ENCODE data around the gene C2CD3.

C2CD3 gene

DNA sequence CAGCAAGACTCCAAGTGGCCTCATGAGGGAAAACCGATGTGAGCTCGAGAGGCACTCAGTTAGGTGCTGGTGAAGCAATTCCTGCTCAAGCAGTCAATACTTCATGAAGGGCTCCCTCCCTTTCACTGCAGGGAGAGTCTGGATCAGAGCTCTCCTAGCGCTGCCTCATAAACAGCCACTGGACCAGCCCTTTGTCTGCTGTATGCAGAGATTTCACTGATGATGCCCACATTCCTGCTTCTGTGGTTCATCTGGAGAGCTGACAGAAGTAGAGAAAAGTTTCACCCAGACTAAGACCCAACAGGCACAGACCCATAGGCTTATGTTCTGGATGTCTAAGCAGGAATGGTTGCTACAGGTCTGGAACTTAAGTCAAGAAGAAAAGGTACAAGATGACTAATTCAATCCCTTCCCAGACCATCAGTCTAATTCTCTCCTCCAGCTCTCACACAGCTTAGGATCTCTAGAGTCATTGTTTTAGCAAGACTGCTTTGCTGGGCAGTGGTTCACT is 192.2 kb downstream of the C2CD3 start:
- DNase-seq = no peak

DNA sequence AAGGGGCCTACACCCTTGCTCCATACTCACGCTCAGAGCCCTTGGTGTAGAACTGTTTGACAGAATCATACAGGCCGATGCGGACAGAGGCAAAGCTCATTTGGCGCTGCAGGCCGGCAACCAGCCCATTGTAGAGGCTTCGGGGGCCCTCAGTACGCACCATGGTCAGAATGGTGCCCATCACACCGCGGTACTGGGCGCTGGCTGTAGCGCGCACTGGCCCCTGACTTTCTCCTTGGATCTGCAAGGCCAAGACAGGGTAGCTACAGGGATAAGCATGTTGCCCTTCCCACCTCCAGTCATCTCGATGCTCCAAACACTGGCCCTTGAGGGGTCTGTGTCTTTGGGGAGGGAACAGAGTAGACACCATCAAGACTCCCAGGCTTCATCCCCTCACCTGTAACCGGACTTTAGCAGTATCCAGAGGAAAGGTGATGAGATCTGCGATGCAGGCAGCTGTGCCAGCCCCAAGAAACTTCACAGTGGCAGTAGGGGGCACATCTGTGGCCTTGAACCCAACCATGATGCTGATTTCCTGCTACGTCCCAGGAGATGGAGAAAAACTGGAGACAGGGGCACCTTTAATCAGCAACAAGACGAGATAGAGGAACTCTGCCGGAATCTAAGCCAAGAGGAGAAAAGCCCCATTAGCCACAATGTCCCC is 192.8 kb downstream of the C2CD3 start:
- DNase-seq = no peak

DNA sequence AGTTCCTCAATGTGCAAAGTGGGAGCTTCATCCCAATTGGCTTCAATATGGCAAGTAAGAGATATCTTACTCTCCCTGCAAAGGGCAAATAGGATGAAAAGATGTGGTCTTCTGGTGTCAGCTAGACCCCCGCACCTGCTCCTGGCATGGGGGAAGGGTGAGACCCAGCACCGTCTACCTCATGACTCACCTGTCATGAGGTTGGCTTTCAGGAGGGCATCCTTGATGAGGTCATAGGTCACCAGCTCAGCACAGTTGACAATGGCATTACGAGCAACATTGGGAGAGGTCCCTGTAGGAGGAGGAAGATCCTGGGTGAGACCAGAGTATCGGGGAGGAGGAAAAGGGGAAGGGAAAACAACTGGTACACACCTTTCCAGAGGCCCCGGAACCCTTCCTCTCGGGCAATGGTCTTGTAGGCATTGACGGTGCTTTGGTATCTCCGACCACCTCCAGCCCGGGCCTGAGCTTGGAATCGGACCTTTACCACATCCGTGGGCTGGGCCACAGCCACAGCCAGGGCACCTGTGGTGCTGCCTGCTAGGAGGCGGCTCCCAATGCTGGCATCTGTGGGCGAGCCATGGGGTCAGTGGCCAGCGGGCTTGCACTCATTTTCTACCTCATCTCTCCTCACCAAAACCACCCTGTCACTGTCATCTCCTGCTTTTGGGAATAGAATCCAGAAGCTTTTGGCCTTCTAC is 194.2 kb downstream of the C2CD3 start:
- no peak for DNase-seq

DNA sequence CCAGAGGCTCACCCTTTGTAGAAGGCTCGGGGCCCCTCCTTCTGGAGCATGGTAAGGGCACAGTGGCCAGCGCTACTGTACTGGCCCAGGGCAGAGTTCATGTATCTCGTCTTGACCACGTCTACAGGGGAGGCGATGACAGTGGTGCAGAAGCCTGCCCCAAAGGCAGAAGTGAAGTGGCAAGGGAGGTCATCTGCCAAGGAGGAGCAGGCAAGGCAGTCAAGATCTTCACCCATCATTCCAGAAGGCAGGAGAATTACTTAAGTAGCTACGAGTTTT is 195.4 kb downstream of the C2CD3 start:
- no peak for DNase-seq

DNA sequence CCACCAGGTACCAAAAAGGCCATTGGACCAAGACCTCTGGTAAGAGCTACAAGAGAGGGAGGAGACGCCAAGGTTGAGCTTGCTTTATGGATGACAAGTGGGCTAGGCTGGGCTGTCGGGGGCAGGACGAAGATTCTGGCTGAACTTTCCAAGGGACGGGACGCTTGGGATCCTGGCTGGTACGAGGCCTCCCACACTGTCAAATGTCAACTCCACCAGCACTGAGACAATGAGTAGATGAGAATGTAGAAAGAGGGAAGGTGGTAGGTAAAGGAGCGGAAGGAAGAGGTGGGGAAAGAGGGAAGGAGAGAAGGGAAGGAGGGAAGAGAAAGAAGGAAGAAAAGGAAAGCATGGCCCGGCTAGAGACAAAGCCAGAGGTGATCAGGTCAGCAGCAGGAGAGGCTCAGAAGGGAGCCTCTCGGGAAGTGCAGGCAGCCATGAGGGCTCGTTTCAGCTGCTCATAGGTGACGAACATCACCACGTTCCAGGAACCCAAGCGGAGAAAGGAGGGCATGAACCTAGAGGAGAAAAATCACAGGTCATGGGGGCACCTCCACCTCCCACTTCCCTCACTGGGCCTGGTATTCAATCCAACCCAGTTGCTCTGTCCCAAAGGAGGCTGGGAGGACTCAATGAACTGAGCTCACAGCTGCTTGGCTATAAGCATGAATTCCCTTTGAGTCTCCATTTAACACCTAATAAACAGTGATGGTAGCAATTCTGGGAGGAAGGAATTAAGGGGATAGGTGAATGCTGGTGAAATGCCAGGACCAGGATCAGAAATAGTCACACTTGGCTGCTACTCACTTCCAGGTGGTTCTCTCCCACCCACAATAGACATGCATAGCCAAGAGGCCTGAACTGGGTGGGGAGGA is 196.0 kb downstream of the C2CD3 start:
- no peak for DNase-seq

DNA sequence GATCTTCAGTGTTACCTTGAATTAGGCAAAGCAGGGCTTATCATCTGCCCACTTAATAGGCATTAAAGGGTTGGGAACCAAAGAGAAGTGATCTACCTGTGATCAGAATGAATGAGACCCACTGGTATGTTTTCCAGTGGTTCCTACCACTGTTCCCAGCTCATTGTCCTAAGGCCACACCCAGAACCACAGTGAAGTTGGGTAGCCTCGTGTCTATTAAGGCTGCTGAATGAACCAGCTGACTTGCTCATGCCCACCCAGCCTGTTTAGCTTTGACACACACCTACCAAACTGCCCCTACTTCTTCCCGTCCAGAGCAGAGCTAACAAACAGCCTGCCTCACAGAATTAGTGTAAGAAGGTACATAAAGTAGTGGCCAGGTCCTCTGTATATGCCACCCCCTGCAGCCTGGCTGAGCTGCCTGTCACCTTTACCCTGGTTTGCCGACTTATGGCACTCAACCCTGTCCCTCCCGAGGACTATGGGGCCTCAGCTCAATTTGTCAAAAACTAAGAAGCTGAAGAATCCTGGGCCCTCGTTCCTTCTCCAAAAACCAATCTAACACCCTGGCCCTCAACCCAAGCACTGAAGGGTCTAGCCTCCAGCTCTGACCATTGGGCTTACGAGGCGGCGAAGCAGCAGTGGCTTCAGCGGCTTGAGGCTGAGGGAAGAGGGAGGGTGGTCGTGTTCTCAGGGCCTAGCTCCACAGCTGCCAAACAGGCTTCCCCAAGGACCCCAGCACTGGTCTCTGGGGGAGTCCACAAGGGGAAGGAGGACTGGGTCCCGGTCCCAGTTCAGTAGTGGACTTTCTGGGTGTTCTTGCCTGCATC is 198.0 kb downstream of the C2CD3 start:
- DNase-seq = no peak

DNA sequence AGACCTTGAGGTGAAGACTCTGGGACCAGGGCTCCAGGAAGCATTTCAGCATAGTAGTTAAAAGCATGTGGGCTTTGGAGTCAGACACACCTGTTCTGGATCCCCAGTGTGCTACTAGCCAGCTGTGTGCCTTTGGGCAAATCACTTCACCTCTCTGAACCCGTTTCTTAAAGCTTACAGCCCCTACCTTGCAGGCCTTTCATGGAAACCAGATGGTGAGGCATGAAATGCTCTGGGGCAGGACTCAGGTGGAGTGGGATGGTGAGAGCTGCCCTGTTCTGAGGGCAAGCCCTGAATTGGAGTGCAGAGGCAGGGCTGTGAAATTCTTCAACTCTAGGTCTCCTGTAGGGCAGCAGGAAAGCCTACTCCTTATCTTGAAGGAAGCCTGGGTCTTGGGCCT is 198.6 kb downstream of the C2CD3 start:
- no peak for DNase-seq

DNA sequence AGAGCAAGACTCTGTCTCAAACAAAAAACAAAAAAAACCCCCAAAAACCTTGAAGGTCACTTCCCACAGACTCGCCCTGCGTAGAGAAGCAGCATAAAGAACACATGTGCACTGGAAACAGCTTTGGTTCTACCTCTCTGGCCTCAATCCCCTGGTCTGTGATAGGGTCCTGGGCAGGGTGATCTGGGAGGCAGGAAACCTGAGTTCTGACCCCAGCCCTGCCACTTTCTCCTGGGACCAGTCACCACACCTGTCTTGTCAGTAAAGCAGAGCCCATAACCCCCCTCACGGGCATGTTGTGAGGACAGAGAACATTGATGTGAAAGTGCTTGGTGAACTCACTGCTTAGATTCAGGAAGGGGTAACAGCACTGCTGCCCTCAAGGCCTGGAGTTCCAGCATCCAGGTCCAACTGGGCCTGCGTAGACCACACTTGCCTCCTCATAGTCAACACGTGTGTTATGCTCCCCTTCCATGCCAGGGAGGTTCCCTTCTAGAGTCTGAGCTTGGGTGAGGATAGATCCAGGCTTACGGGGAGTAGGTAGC is 199.6 kb downstream of the C2CD3 start:
- no peak for DNase-seq

DNA sequence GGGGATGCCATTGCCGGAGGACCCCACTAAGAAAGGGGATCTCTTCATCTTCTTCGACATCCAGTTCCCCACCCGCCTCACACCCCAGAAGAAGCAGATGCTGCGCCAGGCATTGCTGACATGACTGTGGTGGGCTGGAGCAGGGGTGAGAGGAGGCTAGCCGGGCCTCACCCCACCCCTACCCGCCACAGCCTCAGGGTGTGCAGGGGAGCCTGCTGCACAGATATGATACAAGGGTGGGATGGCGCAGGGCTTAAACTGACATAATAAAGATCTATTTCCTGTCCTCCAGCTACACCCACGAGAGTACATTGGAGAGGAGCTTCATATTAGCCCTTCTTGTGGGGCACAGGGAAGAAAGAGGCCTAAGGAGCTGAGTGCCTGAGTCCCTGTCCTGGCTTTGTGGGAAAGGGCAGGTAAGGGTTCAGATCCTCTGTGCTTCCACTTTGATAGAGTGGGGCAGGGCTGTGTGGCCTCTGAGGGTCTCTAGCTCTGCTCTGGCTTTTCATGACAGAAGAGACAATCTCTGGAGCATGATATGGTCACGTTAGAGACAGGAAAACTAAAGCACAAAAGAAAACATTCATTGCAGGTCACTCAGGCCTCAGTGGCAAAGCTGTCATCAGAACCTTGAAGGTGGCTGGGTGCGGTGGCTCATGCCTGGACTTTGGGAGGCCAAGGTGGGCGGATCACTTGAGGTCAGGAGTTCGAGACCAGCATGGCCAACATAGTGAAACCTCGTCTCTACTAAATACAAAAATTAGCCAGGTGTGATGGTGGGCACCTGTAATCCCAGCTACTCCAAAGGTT is 200.6 kb downstream of the C2CD3 start:
- DNase-seq = no peak

DNA sequence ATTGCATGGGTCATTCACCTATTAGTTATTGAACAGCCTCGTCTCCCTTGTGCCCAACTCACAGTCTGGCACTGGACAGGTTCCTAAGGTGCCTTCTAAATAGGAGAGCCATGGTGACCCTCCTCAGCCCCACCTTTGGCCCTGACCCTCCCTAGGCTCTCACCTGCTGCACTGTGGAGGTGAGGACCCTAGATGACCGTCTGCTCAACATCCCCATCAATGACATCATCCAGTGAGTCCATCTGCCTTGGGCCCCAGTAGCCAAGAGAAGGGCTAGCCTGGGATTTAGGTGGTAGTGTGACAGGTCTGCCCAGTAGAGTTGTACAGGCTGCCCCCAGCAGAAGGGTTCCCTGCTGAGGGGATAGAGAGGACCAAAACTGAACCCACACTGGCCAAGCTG is 201.7 kb downstream of the C2CD3 start:
- no peak for DNase-seq

DNA sequence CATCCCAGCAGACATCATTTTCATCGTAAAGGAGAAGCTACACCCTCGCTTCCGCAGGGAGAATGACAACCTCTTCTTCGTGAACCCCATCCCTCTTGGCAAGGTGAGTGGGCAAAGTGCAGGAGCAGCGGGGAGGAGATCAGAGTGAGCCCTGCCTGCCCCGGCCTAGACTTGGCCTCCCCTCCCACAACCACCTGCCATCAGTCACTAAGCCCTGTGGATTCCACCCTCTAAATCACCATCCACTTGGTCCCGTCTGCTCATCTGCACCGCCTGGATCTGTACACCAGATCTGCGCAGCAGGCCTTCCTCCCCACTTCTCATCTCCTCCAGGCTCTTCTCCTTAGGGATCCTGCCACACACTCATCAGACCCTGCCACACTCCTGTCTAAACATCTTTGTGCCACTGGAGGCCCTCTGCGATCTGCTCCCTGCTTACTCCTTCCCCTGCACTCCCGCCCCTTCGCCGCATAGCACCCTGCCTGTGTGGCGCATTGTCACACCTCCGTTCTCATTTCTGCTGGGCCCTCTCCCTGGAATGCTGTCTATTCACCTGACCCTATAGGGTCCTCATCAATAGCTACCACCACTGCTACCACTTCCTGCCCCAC is 202.3 kb downstream of the C2CD3 start:
- no peak for DNase-seq

DNA sequence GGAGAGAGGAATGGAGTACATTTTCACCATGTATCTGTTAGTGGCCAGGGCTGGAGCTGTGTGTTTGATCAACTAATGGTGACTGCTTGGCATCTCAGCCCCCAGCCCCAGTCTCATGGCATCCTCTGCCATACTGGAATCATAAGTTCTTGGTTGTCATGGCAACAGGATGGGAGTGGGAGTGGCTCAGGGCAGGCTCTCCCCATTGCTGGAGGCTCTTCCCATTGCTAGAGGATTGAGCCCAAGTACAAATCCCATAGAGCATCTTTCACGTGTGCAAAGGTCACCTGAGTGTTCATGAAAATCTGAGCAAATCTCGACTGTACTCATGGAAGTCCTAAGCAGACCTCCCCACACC is 205.1 kb downstream of the C2CD3 start:
- no peak for DNase-seq

DNA sequence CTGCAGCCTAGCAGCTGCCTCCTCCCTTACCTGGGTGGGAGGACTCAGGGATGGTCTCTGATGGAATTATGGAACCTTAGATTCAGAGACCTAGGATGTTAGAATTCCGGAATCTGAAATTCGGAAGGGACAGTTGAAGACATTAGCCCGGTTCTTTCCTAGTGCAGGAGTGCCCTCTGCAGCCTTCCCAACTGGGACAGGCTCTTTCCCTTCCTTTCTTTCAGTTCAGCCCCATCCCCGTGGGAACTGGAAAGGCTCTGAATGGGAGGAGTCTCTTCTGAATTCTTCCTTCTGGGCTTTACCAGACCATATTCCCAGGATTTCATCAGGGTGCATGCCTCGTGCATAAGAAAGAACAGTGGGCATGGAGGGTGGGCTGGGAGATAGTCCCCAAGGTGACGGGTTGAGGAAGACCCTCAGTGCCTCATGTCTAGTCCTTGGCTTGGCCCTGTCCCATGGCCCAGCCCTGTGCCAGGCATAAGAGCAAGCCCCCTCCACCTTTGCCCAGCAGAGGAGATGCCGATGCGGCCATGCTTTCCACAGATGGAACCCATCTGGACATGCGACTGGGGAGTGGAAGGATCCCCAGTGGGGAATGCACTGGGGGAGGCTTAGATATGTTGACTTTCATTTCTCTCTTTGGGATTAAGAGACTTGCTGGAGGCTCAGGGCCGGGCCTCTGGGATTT is 205.6 kb downstream of the C2CD3 start:
- DNase-seq = no peak

DNA sequence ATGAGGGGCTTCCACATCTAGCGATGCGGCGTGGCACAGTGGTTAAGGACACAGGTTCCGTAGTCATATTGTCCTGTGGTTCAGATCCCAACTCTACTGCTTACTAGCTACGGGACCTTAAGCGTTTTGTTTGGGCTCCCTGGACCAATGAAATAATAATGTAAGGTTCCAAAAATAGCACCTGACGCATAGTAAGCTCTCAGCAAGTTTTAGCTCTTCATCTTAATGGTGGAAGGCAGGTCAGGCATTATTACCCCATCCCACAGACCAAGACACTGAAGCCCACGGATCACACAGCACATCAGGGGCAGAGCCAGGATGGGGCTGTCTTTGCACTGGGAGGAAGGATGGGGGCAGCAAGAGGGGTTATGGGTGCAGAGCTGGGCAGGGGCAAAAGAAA is 206.9 kb downstream of the C2CD3 start:
- no peak for DNase-seq
